Stimulated activated CD8-positive, alpha-beta memory T cell treated with anti-CD3 and anti-CD28 coated beads, Interleukin-12 subunit alpha, Interleukin-12 subunit beta, amount 100 ng/mL, for 24 hours (primary cell): ENCODE data around the gene PLA2G4F.

ENCODE experiments used
- DNase-seq: peaks from one replicate; pipeline ENCODE4 v3.0.0-alpha.2; 2020; ENCODE audit errors: extremely low read depth

The PLA2G4F gene, protein sequence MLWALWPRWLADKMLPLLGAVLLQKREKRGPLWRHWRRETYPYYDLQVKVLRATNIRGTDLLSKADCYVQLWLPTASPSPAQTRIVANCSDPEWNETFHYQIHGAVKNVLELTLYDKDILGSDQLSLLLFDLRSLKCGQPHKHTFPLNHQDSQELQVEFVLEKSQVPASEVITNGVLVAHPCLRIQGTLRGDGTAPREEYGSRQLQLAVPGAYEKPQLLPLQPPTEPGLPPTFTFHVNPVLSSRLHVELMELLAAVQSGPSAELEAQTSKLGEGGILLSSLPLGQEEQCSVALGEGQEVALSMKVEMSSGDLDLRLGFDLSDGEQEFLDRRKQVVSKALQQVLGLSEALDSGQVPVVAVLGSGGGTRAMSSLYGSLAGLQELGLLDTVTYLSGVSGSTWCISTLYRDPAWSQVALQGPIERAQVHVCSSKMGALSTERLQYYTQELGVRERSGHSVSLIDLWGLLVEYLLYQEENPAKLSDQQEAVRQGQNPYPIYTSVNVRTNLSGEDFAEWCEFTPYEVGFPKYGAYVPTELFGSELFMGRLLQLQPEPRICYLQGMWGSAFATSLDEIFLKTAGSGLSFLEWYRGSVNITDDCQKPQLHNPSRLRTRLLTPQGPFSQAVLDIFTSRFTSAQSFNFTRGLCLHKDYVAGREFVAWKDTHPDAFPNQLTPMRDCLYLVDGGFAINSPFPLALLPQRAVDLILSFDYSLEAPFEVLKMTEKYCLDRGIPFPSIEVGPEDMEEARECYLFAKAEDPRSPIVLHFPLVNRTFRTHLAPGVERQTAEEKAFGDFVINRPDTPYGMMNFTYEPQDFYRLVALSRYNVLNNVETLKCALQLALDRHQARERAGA

DNA sequence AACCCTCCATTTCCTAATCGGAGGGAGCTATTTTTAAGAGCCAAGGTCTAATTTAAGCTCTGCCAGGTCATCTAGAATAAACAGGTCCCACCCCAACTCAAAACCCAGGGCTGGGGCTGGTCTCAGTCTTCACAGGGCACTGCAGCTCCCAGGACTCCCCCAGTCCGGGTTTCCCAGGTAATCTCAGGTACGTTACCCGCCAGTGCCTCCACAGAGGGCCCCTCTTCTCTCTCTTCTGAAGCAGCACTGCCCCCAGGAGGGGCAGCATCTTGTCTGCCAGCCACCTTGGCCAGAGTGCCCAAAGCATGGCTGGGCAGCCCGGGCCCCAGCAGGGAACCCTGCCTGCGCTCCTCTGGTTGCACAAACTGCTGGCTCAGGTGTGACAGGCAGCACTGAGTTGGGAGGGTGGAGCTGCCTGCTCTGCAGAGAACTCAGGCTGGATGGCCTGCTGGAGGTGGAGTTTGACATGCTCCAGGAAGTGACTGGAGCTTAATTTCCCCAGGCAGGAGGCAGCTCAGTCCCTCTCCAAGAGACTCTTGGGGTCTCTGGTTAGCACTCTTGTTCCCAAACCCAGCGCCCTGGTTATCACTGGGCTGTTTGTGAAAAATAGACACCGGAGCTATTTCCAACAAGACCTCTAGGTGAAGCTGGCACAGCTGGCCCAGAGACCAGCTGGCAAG lies at the start of gene PLA2G4F:
TSS of gene PLA2G4F (minus strand) at position 394 of the 680 bp plus-strand sequence. CDS start at position 307, 87 bp downstream.
- no peak for DNase-seq

DNA sequence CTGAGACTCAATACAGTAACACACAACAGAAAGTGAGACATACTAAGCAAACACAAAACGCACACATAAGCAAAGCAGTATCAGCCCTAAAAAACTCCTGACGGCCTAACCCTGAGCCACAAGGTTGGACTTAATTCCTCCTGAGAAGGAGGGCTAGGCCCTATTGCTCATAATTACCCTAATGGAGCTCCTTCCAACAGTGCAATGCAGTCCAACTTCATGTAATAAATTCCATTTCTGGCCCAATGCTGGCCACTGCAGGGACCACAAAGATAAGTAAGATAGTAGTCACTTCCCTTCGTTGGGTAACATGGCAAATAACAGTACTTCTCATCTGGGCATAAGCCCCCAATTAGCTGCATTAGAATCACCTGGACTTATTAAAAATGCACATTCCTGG lies 47.5 kb upstream of the PLA2G4F start:
- DNase-seq, result no peak

DNA sequence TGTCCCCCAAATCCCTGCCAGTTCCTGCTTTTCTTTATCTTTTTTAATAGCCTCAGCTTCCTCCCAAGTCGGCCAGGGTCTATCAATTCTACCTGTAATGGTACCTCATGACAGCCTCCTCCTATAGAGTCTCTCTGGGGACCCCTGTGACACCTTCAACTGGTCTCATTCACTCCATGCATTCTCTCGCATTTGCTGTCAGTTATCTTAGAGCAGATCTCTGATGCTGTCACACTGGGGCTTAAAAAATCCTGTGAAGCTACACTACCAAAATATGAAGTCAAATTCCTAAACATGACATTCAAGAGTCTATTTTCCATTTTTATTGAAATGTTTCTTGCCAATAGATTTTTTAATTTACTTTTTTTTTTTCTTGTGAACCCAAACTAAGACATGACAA lies 46.2 kb upstream of the PLA2G4F start:
- DNase-seq, result no peak

DNA sequence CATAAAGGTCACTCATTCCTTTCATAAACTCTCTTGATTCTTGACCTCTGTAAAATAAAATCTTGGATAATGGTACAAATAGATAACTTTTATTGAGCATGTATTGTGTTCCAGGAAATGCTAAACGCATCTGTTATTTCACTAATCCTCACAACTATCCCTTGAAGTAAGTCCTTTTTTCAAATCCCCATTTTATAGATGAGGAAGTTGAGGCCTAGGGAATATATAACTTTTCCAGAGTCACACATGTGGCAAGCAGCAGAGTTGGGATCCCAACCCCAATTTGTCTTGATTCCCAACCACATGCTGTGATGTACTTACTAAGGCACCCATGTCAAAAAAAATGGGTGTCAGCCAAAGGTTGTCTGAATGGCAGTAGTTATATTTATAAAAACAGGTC lies 45.4 kb upstream of the PLA2G4F start:
- DNase-seq, result no peak

DNA sequence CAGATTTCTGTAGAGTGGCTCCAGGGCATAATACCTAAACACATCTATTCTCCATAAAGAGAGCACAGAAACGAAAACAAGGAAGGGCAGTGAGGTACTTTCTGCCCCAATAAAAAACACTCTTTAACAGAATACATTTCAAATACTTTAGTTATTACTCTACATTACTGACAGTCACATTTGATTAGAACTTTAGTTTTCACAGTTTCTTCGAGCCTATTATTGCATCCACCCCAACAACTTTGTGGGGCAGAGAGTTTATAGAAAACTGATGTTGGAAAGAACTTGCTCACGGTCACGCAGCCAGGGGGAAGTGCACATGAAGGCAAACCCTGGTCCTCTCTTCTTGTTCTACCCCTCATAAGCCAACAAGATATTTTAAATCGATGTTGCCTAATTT lies 42.7 kb upstream of the PLA2G4F start:
- no peak for DNase-seq

DNA sequence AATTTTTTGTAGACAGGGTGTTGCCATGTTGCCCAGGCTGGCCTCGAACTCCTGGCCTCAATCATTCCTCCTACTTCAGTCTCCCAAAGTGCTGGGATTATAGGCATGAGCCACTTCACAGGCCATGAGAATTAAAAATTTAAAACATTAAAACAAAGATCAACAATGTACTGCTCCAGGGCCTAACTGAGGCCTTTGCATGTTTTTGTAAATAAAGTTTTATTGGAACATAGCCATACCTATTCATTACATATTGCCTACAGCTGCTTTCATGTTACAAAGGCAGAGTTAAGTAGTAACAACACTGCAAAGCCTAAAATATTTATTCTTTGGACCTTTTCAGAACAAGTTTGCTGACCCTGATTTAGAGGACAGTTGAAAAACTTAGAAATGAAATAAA lies 42.1 kb upstream of the PLA2G4F start:
- no peak for DNase-seq

DNA sequence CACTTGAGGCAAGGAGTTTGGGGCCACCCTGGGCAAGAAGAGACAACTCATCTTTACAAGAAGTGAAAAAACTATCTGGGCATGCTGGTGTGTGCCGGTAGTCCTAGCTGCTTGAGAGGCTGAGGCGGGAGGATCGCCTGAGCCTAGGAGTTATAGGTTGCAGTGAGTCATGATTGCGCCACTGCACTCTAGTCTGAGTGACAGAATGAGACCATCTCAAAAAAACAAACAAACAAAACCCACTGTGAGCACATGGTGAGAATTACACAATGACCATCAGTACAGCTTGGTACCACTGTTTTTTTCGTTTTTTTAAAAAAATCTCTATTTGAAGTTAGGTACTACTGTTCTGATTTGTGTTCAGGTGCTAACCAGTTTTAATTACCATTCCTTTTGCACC lies 38.1 kb upstream of the PLA2G4F start:
- DNase-seq, result no peak

DNA sequence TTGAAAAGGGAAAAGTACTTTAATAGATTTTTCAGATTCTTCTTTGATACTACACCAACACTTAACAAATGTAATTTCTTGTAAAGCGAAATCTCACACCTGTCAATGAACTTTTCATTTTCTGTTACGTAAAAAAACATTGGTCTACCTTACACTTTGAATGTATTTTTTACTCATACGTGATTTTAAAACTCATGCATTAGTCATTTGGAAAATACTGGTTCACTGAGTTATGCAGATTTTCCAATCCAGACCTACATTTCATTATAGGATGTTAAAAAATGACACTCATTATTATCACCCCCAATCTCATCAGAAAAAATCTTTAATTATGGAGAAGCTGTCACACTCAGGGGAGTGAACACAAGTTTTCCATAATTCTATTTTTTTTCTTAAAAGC lies 36.9 kb upstream of the PLA2G4F start:
- no peak for DNase-seq

DNA sequence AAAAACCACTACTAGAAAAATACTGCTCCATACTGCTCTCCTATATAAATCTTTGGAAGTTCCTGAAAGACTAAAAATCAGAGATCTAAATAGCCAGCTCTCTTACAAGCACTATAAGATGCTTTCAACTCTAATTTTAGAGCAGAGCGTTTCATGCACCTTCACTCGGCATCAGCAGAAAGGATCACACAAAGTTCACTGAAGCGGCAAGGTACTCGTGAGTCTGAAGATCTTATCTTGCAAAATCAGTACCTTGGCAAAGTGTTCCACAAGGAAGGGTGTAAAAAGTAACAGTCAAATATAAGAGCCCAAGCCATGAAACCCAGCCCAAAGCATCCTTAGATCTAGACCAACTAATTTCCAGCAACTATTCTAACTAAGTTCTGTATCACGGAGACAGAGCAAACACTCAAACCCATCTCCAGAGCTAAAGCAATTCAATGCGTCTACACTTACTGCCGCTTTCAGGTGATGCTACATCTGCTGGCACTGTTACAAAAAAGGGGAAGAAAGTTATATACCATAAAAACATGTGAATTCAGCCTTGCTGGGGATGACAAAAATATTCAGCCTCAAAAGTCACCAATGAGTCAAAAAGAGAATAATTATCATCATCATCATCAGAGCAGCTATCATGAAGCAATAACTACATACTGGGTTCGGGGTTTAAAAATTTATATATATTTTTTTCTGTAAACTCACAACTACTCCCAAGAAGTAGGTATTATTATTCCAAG lies 35.3 kb upstream of the PLA2G4F start:
- no peak for DNase-seq

DNA sequence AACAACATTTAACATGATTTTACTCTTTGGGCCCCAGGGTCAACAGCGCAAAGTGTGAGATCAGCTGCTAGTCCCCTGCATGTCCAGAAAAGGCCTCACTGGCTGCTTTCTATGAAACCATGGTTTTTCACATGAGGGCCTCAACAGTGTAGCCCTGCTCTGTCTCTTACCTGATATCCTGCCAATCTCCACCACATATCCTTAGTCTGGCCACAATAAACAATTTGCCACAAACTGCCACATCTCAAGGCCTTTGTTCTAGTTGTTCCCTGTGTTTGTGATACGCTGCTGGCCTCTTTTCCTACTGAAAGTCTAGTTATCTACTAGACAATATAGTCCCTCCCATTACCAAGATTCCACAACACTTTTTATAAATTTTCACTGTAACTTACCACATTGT lies 33.9 kb upstream of the PLA2G4F start:
- no peak for DNase-seq

DNA sequence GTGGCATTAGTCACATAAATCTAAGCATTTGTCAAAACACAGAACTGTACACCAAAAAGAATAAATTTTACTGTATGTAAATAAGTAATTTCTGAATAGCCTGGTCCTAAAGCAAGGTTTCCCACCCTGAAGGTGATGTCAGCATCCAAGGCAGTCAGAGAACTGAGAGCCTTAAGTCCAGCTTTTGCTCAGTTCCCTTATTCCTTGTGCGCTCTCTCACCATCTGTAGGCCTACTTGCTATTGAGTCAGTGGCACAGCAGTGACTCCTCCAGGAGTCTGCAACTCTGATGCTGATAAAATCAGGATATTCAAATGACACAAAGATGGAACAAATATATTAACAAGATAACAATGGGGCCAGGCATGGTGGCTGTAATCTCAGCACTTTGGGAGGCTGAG lies 29.4 kb upstream of the PLA2G4F start:
- DNase-seq, result no peak

DNA sequence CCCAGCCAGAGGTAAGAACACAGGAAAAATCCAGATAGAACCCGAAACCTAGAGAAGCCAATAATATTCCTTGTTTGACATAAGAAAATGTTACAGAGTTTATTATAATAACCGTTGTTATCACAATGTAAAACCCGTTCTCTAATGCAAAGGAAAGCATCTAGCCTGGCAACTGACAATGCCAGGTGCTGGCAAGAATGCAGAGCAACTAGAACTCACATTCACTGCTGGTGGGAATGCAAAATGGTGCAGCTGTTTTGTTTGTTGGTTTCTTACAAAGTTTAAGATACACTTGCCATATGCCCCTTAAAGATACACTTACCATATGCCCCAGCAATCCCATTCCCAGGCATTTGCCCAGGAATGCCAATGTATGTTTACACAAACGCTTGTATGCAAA lies 28.3 kb upstream of the PLA2G4F start:
- DNase-seq, result no peak

DNA sequence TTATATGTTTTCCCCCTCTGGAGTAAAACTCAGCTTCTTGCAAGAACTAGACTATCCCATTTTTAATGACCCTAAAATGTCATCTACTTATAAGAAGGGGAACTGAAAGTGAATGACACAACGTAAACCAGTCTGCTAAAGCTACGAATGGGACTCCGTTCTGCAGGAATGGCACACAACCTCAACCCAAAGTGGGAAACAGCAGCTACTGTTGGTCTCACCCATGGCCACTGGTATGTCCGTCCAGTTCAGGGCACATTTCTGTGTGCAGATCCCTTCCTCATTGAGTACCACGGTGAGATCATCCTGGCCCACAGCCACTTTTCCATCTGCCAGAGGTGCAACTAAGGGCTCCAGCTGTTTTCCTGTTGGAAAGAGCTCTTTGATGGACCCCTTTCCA lies 27.9 kb upstream of the PLA2G4F start:
- no peak for DNase-seq

DNA sequence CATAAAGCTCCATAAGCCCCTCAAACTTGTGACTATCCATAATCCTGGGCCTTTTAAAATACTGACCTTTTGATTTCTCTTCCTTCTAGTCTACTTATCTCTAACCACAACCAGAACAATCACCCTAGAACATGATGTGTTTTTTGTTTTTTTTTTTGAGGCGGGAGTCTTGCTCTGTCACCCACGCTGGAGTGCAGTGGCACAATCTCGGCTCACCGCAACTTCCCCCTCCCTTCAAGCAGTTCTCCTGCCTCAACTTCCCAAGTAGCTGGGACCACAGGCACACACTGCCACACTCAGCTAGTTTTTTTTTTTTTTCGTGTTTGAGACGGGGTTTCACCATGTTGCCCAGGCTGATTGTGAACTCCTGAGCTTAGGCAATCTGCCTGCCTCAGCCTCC lies 26.5 kb upstream of the PLA2G4F start:
- DNase-seq, result no peak

DNA sequence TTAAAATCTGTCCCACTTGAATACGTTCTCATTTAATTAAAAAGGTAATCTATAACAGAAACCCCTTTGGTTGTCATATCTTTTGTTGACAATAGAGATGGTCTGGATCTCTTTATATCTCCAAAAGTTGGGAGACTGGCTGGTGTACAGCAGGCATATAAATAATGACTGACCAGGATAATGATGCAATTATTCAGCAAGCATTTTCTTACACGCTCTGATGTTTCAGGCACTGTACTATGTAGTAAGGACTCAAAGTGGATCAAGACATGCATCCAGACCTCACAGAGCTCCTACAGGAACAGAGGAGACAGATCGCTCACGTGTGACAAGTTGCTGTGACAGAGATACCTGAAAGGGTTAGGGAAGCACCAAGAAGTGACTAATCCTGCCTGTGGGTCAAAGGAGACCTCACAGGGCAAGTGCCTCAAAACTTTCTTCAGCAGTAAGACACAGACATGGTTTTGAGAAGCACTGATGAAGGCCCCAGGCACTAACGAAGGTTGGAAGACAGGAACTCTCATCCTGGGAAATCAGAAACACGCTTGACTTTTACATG lies 26.0 kb upstream of the PLA2G4F start:
- no peak for DNase-seq

DNA sequence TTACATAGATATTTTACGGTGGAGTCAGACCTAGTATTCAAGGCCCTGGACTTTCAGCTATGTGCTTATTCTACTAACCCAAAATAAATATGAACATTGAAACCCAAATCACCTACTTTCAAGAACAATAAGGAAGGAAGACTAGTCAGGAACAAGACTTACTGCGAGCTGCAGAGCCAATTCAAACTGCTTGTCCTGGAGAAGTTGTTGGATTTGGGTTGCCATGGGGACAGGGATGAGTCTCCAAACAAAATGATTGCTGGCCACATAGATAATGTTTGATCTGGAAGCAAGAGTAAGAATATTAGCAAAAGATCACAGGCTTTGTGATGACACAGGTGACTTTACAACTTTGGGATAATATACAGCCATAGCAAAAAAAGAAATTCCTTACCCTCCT lies 21.6 kb upstream of the PLA2G4F start:
- no peak for DNase-seq

DNA sequence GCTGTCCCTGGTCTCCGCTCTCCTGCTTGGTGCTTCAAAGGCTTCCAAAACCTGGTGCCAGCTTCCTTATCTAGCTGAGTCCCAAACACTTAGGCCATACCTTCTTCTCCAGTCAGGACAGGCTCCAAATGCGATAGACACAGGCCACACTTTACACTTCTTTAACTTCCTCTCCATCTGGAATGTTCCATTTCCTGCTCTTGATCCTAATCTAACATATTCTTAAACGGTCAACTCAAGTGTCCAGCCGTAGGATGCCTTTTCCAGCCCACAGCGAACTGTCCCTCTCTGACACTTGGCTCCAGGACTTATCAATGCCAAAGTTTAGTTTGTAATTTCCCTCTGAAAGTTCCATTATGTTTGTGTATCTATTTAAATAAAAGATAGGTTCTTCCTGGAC lies 19.2 kb upstream of the PLA2G4F start:
- DNase-seq, result no peak

DNA sequence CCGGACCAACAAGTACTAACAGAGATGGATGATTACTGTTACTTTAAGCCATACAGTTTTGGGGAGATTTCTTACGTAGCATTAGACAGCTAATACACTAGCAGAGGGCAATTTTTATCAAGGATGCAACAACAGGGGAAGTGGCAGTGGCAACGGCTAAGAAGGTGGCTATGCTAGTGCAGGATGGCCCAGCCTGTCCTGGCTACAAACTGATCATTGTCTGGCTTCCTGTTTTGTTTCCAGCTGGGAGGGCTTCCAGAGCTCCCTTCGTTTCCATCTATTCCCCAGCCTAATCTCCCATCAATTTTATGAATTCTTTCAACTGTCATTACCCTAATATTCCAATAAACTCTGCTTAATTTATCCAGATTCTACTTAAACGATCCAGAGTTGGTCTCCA lies 16.0 kb upstream of the PLA2G4F start:
- DNase-seq, result no peak

DNA sequence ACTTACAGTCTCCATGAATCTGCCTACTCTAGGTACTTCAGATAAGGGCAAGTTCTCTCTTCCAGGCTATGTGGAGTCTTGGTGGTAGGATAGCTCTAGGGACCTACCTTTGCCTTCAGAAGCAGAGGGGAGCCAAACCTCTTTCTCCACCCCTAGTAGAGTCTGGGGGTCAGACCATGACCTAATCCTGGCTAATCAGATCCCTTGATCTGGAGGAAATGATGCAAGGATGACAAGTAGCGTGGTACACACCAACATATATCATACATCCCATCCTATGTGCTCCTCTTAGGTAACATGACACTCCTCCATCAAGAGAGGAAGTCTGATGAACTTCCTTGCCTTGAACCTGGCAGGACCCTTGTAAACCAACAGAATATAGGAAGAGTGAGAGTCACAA lies 15.4 kb upstream of the PLA2G4F start:
- no peak for DNase-seq

DNA sequence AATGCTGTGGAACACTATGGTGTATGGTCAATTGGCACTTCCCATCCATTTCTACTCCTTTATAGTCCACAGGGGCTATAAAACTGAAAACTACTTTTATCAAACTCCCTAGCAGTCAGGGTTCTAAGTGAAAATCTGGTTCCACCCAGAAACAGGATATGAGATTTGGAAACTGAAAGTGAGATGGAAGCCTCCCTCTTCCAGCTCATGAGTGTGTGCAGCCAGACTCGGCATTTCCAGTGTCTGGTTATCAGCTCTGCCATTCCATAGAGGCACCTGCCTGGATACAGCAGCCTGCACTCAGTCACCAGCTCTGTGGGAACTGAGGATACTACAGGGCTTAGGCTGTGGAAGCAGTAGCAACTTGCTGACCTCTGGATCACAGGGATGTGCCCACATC lies 14.7 kb upstream of the PLA2G4F start:
- DNase-seq, result no peak

DNA sequence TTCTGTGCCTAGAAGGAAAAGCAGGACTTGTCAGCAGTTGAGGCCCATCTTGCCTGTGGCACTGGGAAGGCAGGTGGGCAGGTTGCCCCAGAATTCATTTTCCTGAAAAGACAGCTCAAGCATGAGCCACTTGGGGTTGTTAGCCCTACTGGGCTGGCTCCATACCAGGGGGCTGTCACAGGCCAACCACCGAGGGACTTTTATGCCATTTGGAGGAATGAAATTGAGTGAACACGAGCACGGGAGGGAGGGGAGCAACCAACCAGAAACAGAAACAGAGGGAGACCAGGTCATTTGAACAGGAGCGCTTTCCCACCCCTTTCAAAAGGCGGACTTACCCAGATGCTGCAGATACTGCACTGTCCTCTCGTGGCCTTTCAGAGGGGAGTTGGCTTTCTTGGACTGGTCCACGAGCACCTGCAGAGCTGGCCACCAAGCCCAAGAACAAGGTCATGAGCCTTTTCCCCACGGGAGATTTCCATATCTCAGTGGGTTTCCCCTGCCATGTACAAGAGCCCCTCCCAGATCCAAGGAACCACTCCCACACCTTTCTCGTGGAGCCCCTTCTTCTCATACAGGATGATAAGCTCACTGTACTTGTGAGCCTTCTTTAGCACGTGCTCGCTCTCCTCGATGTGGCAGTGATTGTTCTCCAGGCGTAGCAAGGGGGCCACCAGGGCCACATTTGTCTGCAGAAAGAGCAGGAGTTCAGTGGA lies 9.9 kb upstream of the PLA2G4F start:
- no peak for DNase-seq
